GM04504 (cell line): ENCODE results near the gene WDR45B.
"Not testable (repeated sequence)": the region's sequence is repeated elsewhere in the genome, so short reads cannot be mapped to it uniquely, and the experiment has no call there.

ENCODE experiments used
- DNase-seq: peaks from one replicate; pipeline ENCODE4 v3.0.0-alpha.2; 2012; ENCODE audit warnings: low read depth

The WDR45B gene

DNA sequence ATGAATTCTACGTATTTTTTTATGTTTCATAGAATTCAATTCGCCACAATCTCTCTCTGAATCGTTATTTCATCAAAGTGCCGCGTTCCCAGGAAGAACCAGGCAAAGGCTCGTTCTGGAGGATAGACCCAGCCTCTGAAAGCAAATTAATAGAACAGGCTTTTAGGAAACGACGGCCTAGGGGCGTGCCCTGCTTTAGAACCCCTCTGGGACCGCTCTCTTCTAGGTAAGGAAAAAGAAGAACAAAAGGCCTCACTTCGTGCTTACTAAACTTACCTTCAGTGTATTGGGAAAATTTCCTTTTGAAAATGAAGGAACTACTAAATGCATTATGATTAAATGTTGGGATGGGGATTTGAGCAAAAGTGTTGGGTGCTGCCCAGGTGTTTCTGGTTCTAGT, 65.5 kb downstream of the WDR45B start:
- no peak for DNase-seq

DNA sequence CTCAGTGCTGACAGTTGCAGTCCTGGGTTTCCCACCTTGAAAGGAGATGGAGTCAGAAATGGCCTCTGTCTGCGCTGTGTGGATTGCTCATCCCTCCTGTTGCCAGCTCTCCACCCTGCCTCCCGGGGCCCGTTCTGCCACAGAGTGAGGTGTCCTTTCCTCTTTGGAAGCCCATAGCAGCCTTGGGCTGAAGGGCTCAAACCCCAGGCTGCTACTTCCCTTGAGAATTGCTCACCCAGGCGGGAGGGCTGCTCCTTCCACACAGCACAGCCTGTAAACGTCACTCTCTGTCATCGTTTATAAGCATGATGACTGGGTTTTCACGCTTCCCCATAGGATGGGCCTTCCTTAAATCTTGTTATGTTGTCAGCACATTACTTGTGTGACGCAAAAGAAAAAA, 66.0 kb downstream of the WDR45B start:
- DNase-seq: no peak

DNA sequence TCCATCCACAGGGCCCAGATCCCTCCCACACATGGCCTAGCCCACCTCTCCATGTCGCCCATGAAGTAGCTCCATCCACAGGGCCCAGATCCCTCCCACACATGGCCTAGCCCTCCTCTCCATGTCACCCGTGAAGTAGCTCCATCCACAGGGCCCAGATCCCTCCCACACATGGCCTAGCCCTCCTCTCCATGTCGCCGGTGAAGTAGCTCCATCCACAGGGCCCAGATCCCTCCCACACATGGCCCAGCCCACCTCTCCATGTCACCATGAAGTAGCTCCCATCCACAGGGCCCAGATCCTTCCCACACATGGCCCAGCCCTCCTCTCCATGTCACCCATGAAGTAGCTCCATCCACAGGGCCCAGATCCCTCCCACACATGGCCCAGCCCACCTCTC, 68.3 kb downstream of the WDR45B start:
- DNase-seq: not testable (repeated sequence)

DNA sequence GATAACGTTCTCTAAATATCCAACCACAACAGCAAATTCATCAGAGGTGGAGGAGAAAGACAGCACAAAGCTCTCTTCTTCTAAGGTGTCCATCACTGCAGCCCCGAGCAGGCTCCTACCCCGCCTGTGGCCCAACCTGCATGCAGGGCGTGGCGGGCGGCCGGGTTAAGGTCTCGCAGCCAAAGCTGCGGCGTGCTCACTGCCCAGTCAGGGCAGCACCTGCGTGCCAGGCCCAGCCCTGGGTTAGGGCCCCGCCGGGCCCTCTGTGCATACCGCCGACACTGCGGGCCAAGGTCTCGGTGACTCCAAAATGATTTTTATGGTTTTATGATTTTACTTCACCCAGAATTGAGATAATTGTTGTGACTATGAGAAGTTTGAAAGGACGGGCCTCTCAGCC, 70.9 kb downstream of the WDR45B start:
- DNase-seq: no peak

DNA sequence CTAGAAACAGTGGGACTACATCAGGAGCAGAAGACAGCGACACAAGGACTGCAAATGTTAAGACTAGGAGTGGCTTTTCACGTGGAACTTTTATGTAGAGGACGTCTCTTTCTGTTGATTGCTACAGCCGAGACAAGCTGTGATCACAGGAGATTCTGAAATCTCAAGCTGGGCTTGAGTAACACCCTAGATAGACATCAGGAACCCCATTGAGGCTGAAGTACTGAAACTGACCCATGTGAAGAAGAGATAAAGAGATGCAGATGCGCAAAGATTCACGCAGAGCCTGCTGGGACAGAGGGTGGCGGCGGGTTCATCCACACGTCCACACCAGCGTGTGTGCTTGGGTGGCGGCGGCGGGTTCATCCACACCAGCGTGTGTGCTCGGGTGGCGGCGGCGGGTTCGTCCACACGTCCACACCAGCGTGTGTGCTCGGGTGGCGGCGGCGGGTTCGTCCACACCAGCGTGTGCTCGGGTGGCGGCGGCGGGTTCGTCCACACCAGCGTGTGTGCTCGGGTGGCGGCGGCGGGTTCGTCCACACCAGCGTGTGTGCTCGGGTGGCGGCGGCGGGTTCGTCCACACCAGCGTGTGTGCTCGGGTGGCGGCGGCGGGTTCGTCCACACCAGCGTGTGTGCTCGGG, 72.5 kb downstream of the WDR45B start:
- not testable (repeated sequence) for DNase-seq

DNA sequence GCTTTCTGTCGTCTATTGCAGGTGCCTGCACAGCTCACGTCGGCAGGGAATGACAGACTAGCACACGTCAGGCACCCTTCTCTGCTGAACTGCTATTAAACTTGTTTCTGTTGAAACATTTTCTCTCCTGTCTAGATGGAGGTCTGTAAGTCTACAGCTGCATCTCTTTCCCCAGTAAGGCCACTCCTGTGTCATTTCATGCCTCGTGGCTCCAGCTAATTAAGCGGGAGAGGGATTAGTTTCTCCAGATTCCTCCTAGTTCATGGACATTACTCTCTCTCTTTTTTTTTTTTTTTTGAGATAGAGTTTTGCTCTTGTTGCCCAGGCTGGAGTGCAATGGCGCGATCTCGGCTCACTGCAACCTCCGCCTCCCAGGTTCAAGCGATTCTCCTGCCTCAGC, 74.2 kb downstream of the WDR45B start:
- no peak for DNase-seq

DNA sequence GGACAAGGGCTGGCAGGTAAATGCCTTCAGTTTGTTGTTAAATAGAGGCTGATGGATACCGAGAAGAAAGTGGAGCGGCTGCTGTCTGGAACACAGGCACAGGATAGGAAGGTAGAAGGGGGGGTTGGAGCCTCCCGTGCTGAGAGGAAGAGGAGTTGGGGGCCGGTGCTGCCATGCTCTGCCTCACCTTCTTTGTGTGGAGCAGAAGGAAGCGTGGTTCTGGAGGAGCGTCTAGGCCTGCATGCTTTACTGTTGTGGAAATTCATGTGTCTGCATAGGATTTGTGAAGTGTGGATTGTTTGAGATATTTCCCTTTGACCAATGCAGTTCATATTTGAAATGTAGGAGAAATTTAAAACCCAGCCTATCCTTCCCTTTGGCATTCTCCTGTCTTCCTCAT, 76.4 kb downstream of the WDR45B start:
- DNase-seq: no peak

DNA sequence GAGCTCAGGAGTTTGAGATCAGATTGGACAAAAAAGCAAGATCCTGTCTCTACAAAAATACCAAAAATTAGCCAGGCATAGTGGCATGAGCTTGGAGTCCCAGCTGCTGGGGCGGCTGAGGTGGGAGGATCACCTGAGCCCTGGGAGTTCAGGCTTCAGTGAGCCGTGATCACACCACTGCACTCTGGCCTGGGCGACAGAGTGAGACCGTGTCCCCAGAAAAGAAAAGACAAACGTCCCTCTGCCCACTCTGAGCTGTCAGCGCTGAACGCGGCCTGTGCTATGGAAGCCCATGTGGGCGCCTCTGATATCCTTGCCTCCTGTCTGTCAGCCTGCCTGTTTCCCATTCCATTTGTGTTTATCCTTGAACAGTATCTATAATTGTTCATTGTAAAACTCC, 78.0 kb downstream of the WDR45B start:
- DNase-seq: no peak

DNA sequence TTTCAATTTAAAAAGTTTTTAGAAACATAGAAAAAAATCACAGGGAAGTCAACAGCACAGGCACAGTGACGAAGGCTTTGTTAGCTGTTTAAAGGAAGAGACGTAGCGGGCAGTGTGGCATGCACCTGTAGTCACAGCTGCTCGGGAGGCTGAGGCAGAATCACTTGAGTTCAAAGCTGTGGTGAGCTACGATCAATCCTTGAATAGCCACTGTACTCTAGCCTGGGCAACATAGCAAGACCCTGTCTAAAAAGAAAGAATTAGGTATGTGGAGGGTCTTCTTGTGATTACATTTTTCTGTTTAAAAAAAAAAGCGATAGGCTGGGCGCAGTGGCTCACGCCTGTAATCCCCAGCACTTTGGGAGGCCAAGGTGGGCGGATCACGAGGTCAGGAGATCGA, 78.6 kb downstream of the WDR45B start:
- DNase-seq: no peak

DNA sequence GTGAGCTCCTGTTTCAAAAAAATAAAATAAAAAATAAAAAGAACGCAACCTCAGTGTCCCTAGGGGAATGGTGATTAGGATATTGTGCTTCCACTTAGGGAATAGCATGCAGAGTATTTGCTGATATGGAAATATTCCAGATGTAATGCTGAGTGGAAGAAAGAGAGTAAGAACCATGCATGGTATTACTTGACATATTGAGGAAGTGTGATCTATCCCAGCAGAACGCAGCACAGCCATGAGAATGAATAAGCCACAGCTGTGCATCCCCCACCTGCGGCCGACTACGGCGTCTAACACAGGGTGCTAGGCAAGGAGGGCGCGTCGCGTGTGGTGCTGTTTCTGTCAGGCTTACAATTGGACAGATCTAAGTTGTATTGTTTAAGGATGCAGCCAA, 79.2 kb downstream of the WDR45B start:
- no peak for DNase-seq

DNA sequence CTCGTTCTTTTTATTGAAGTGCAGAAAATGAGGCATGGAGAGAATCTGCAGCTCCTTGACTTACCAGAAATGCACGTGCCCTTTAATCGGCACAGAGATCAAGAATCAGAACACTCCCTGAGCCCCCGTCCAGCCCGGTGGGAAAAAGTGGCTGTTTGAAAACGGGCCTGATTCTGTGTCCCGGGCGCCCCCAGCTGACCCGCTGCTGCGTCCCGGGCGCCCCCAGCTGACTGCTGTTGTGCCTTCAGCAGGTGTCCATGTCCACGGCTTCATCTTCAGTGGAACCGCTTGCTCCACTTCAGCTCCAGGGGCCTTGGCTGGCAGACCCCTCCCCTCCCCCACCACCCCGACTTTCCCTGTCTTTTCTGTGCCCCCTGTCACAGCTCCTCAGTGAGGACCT, 81.0 kb downstream of the WDR45B start:
- DNase-seq: no peak

DNA sequence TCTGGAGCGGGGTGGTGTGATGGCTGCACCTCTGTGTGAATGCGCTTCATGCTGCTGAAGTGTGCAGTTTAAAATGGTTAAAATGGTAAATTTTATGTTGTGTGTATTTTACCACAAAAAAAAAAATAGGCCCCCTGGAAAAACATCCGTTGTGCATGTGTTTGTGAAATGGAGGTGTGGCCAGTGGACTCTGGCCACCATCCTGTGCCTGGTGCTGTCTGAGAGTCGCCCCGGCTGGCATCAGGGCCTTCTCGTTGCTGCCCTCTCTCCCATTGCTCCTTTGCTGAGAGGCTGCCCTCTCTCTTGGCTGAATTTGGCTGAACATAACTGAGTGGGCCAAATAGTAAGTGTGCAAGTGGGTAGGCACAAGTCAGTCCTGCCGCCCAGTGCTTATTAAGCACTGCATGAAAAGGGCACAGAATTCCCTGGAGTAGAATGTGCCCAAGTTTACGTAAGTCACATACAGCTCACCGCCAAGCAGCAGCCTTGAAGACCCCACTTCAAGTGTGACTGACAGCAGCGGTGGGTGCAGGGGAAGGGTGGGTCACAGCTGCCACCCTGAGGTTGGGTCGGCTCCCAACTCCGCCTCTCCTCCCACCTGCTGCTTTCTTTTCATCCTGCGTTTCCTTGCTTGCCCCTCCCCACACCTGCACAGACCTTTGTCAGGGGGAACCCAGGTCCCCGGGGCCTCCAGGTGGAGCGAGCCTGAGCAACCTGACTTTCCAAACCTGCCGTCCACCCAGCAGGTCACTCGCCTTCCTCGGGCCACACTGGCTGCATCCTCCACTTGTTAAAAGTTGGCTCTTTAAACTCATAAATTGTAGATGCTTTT, 81.9 kb downstream of the WDR45B start:
- DNase-seq: no peak

DNA sequence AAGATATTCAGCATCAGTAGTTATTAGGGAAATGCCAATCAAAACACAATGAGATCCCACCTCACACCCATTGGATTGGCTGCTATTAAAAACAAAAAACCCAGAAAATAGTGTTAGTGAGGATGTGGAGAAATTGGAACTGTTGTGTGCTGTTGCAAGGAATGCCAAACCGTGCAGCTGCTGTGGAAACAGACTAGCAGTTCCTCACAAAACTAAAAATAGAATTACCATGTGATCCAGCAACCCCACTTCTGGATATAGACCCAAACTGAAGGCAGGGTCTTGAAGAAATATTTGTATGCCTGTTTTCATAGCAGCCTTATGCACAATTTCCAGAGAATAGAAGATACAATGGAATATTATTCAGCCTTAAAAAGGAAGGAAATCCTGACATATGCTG, 82.7 kb downstream of the WDR45B start:
- no peak for DNase-seq
